GM12878 (cell line): ENCODE data around the gene HTT-AS. TPM values are rescaled to one million over a fixed set of nuclear protein-coding genes. Genes with fewer than 3 reads are reported as not detected.

Source experiments
- ATAC-seq: fragments of 200-7000 bp; cut with Tn5 transposase; 3 replicates; pipeline ENCODE4 v1.9.1; 2020; ENCODE audit warnings: mild to moderate bottlenecking, moderate library complexity
- BruUV-seq: library from RNA; stranded (reverse); fragments of 400-500 nt; replicated peaks from 2 replicates; lab custom pipeline; 2021; lab: Mats Ljungman, UMichigan
- CTCF ChIA-PET: fragments of 300-600 bp; sonication (Branson Sonifier 250); formaldehyde crosslinking; extraction: SDS; loops from one replicate; lab custom pipeline; 2021; ENCODE audit warnings: inconsistent platforms; lab: Yijun Ruan, JAX
- POLR2A ChIA-PET: fragments of 350-600 bp; formaldehyde crosslinking; extraction: SDS; loops from one replicate; lab custom pipeline; 2021; ENCODE audit warnings: inconsistent platforms; lab: Charles Lee
- RAD21 ChIA-PET: fragments of 300-600 bp; sonication (Branson Sonifier 250); formaldehyde crosslinking; loops from one replicate; lab custom pipeline; 2023; ENCODE audit warnings: antibody characterized with exemption; ENCODE audit not compliant: unreplicated experiment; lab: Charles Lee
- SMC1A ChIA-PET: fragments of 300-600 bp; sonication (Branson Sonifier 250); formaldehyde crosslinking; loops from one replicate; lab custom pipeline; 2023; ENCODE audit not compliant: unreplicated experiment, uncharacterized antibody; lab: Charles Lee
- DNase-seq: peaks from one replicate; pipeline ENCODE4 v3.0.0-alpha.2; 2011; ENCODE audit warnings: low read depth, low spot score
- FAIRE-seq: peaks from 3 replicates; lab custom pipeline; 2011; peaks lifted over from hg19 to GRCh38; lab: Jason Lieb, UNC
- H2AFZ ChIP-seq: 2 replicates; pipeline ENCODE4 v1.6.0; 2011; ENCODE audit warnings: low read depth, low read length, control low read depth; ENCODE audit not compliant: control insufficient read depth
- H3K27ac ChIP-seq: 2 replicates; pipeline ENCODE4 v1.5.1; 2011; ENCODE audit warnings: control low read depth; ENCODE audit not compliant: control insufficient read depth, insufficient read depth
- H3K27me3 ChIP-seq, 2 experiments: replicated peaks in 1 of 2; 2 replicates each; pipeline versions ENCODE4 v1.6.0 to v1.6.1; 2011; ENCODE audit warnings: low read length in 1 of 2; ENCODE audit not compliant: control insufficient read depth in 2 of 2, insufficient read depth in 2 of 2
- H3K36me3 ChIP-seq, 2 experiments: 2 replicates each; pipeline ENCODE4 v1.5.1; 2011; ENCODE audit warnings: low read length in 1 of 2; ENCODE audit not compliant: control insufficient read depth in 2 of 2, insufficient read depth in 2 of 2
- H3K4me1 ChIP-seq: 2 replicates; pipeline ENCODE4 v1.6.1; 2011; ENCODE audit warnings: mild to moderate bottlenecking, low read length, moderate library complexity, mixed read lengths; ENCODE audit not compliant: control insufficient read depth, insufficient read depth
- H3K4me2 ChIP-seq: 2 replicates; pipeline ENCODE4 v1.6.0; 2011; ENCODE audit warnings: control low read depth; ENCODE audit not compliant: control insufficient read depth, insufficient read depth
- H3K4me3 ChIP-seq: fragments of 200-600 bp; sonication (generic); 2 replicates; pipeline ENCODE4 v1.5.1; 2016
- H3K79me2 ChIP-seq: 2 replicates; pipeline ENCODE4 v1.6.0; 2011; ENCODE audit warnings: low read length; ENCODE audit not compliant: control insufficient read depth, insufficient read depth
- H3K9ac ChIP-seq: 2 replicates; pipeline ENCODE4 v1.8.0; 2011; ENCODE audit warnings: low read length, control low read depth, mixed read lengths; ENCODE audit not compliant: control insufficient read depth, insufficient read depth
- H3K9me3 ChIP-seq: replicated peaks from 3 replicates; pipeline ENCODE4 v1.5.1; 2011; ENCODE audit warnings: mild to moderate bottlenecking, low read length; ENCODE audit not compliant: control insufficient read depth, insufficient read depth
- H4K20me1 ChIP-seq: 2 replicates; pipeline ENCODE4 v1.6.0; 2011; ENCODE audit not compliant: control insufficient read depth, insufficient read depth
- BACH1 ChIP-seq: fragments of 450-650 bp; IDR thresholded peaks from 2 replicates; pipeline ENCODE4 v1.6.1; 2017; ENCODE audit warnings: mild to moderate bottlenecking, borderline replicate concordance
- BHLHE40 ChIP-seq, 2 experiments: fragments of 450-650 bp in 1 of 2; IDR thresholded peaks; 2 replicates each; pipeline ENCODE4 v1.6.1; 2011 to 2017; ENCODE audit warnings: low read depth in 2 of 2, borderline replicate concordance in 1 of 2, improper control_type of control experiment in 1 of 2, low read length in 1 of 2, mild to moderate bottlenecking in 1 of 2
- HDGF ChIP-seq: fragments of 450-650 bp; IDR thresholded peaks from 2 replicates; pipeline ENCODE4 v1.6.1; 2016; ENCODE audit warnings: antibody characterized with exemption
- PAX8 ChIP-seq: fragments of 450-650 bp; IDR thresholded peaks from 2 replicates; pipeline ENCODE4 v1.6.1; 2017; ENCODE audit warnings: mild to moderate bottlenecking, moderate library complexity
- WGBS: methylation state at CpG from one replicate; pipeline ENCODE4 v1.1.6; 2016; ENCODE audit warnings: low lambda C conversion rate; ENCODE audit not compliant: insufficient replicate concordance, insufficient coverage; ENCODE audit errors: missing lambda C conversion rate; 5-methylcytosine and 5-hydroxymethylcytosine counted together
- in situ Hi-C: fragments of 300-500 bp; cut with MboI; formaldehyde crosslinking; loops from 9 replicates; pipeline ENCODE4 v1.14.3; 2018; ENCODE audit warnings: mixed read lengths
- intact Hi-C: fragments of 100-400 bp; cut with micrococcal nuclease; formaldehyde crosslinking; loops from one replicate; pipeline ENCODE4 v1.14.2; 2022; ENCODE audit not compliant: unreplicated experiment
- polyA plus RNA-seq, 11 experiments: library from polyadenylated mRNA; depleted of rRNA in 4 of 11; unstranded in 6 of 11; stranded (reverse) in 5 of 11; fragments of >200 nt; fragmentation: Nextera tagmentation in 4 of 11; fragmentation: Illumina TruSeq in 1 of 11; extraction: Ambion mirVana in 4 of 11; extraction: Trizol in 1 of 11; gene quantifications; 1 replicate in 1 of 11; 2 replicates in 10 of 11; pipeline versions ENCODE4 v1.2.1 to v1.2.3, GENCODE V29; 2011 to 2016; ENCODE audit warnings: inconsistent platforms in 2 of 11, missing spikeins in 2 of 11, low read depth in 1 of 11
- total RNA-seq, 4 experiments: library from RNA; depleted of rRNA in 3 of 4; stranded (reverse); fragments of >200 nt in 3 of 4; fragmentation: Illumina TruSeq in 1 of 4; extraction: Trizol in 1 of 4; gene quantifications; 2 replicates each; pipeline versions ENCODE4 v1.2.1 to v1.2.3, GENCODE V29; 2013 to 2021
- TF ChIP-seq, protein P1 (sequence below): fragments of 450-650 bp; IDR thresholded peaks from 2 replicates; pipeline ENCODE4 v1.6.1; 2017; ENCODE audit warnings: antibody characterized with exemption, mild to moderate bottlenecking, moderate library complexity
- TF ChIP-seq, protein P2 (sequence below): fragments of 450-650 bp; formaldehyde crosslinking; IDR thresholded peaks from 2 replicates; pipeline ENCODE4 v1.4.0; 2020; ENCODE audit warnings: mild to moderate bottlenecking, moderate library complexity
- TF ChIP-seq, protein P3 (sequence below): fragments of 450-650 bp; IDR thresholded peaks from 2 replicates; pipeline ENCODE4 v1.6.1; 2016; ENCODE audit warnings: mild to moderate bottlenecking

HTT-AS gene
- total and polyA plus RNA-seq, 10 of the 15 experiments (the other 5 are each of a cell fraction or from before 2014, with no cell fraction given): not detected

DNA sequence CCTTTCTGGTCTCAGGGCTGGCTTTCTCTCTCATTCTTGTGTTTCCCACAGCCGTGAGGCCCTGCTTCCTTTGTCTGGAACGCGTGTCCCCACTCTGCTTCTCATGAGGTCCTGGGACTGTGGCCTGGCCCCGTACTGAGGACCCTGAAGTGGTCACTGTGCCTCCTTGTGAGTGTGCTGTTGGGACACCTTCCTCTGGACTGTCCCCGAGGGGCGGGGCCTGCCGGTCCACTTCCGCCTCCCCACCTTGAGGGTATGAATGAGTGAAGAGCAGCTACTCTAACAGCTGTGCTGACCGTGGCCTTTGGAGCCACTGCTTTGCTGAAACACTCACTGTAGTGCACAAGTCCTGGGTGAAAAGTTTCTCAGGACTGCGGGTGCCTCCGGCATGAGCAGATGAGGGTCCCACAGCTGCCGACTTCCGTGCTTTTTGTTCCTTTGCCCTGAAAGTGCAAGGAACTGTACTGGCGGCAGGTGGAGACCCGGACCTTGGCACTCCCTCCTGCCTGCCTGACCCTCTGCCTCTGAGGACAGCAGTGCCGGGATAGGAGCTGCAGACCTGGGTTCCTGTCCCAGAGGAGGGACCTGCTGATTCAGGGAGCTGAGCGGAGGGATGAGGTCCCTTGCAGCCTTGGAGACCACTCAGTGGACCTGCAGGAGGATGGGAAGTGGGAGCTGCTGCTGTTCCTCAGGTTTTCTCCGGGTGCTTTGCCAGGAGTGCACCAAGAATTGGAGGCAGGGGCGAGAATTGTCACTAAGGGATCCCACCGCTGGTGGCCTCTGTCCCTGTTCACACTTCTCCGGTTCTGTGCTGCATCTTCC is 38.0 kb downstream of the HTT-AS start (continued):
- TF ChIP-seq PAX8 (no peak), HDGF (no peak)

DNA sequence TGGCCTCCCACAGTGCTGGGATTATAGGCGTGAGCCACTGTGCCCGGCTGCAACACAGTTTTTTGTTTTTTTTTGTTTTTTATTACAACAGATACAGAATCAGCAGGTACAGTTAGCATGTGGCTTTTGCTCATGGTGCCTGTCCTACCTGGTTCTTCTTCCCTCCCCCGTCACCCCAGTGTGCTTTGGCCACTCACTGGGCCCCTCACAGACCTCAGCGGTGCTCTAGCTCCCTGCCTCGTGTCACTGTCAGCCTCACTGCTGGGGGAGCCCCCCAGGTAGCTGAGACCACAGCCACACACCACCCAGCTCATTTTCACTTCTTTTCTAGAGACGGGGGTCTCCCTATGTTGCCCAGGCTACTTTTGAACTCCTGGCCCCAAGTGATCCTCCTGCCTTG is 38.7 kb downstream of the HTT-AS start:
- no peak overlapping the region for H3K4me3 ChIP-seq
- H3K27ac ChIP-seq: no peak overlapping the region
- H3K79me2 ChIP-seq: no peaks in the 10 kb centered on the region
- no peak for ATAC-seq
- POLR2A ChIA-PET: no interaction called here
- TF ChIP-seq, protein P1, sequence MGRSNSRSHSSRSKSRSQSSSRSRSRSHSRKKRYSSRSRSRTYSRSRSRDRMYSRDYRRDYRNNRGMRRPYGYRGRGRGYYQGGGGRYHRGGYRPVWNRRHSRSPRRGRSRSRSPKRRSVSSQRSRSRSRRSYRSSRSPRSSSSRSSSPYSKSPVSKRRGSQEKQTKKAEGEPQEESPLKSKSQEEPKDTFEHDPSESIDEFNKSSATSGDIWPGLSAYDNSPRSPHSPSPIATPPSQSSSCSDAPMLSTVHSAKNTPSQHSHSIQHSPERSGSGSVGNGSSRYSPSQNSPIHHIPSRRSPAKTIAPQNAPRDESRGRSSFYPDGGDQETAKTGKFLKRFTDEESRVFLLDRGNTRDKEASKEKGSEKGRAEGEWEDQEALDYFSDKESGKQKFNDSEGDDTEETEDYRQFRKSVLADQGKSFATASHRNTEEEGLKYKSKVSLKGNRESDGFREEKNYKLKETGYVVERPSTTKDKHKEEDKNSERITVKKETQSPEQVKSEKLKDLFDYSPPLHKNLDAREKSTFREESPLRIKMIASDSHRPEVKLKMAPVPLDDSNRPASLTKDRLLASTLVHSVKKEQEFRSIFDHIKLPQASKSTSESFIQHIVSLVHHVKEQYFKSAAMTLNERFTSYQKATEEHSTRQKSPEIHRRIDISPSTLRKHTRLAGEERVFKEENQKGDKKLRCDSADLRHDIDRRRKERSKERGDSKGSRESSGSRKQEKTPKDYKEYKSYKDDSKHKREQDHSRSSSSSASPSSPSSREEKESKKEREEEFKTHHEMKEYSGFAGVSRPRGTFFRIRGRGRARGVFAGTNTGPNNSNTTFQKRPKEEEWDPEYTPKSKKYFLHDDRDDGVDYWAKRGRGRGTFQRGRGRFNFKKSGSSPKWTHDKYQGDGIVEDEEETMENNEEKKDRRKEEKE: no peak
- peak in 1 of 2 experiments; percentile 53; a peak in 1 of 4 replicates for TF ChIP-seq BHLHE40 (IDR thresholded peaks at IDR 0.05; ENCODE audit: borderline replicate concordance in 1 of 2, low read depth in 2 of 2, low read length in 1 of 2)
- TF ChIP-seq, protein P2, sequence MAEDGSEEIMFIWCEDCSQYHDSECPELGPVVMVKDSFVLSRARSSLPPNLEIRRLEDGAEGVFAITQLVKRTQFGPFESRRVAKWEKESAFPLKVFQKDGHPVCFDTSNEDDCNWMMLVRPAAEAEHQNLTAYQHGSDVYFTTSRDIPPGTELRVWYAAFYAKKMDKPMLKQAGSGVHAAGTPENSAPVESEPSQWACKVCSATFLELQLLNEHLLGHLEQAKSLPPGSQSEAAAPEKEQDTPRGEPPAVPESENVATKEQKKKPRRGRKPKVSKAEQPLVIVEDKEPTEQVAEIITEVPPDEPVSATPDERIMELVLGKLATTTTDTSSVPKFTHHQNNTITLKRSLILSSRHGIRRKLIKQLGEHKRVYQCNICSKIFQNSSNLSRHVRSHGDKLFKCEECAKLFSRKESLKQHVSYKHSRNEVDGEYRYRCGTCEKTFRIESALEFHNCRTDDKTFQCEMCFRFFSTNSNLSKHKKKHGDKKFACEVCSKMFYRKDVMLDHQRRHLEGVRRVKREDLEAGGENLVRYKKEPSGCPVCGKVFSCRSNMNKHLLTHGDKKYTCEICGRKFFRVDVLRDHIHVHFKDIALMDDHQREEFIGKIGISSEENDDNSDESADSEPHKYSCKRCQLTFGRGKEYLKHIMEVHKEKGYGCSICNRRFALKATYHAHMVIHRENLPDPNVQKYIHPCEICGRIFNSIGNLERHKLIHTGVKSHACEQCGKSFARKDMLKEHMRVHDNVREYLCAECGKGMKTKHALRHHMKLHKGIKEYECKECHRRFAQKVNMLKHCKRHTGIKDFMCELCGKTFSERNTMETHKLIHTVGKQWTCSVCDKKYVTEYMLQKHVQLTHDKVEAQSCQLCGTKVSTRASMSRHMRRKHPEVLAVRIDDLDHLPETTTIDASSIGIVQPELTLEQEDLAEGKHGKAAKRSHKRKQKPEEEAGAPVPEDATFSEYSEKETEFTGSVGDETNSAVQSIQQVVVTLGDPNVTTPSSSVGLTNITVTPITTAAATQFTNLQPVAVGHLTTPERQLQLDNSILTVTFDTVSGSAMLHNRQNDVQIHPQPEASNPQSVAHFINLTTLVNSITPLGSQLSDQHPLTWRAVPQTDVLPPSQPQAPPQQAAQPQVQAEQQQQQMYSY (CRISPR knock-in tag): no peak
- TF ChIP-seq, protein P3, sequence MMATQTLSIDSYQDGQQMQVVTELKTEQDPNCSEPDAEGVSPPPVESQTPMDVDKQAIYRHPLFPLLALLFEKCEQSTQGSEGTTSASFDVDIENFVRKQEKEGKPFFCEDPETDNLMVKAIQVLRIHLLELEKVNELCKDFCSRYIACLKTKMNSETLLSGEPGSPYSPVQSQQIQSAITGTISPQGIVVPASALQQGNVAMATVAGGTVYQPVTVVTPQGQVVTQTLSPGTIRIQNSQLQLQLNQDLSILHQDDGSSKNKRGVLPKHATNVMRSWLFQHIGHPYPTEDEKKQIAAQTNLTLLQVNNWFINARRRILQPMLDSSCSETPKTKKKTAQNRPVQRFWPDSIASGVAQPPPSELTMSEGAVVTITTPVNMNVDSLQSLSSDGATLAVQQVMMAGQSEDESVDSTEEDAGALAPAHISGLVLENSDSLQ: peak; percentile 47; the same call in 1 of the 2 replicates
- no peak for TF ChIP-seq BACH1
- TF ChIP-seq, all 136 proteins: peak for 2
- Histone ChIP-seq H3K9ac (no peak overlapping the region), H4K20me1 (no peaks in the 10 kb centered on the region; the same call in 1 of the 2 replicates), H2AFZ (no peak overlapping the region), H3K4me2 (no peak overlapping the region), H3K36me3 (no peaks in the 10 kb centered on the region), H3K27me3 (peaks cover 0 to 3% of the 10 kb centered on the region in 2 experiments; a peak in 1 of 4 replicates), H3K4me1 (peaks cover 23% of the 10 kb centered on the region), H3K9me3 (no peaks in the 10 kb centered on the region)
- CTCF ChIA-PET: interaction anchor here (1.4 to 5.8 kb wide), 3 partner anchors 27 to 58 kb away, joined by 3 to 54 read pairs (median 32); no protein-coding TSS in a partner anchor
- DNase-seq (no peak), FAIRE-seq (no peak)
- SMC1A ChIA-PET: interaction anchor here (2.8 to 2.9 kb wide), 2 partner anchors 22 to 58 kb away, joined by 8 to 10 read pairs; no protein-coding TSS in a partner anchor
- RAD21 ChIA-PET: interaction anchor here (1.0 to 4.0 kb wide), 3 partner anchors 14 to 355 kb away, joined by 3 to 22 read pairs (median 4); no protein-coding TSS in a partner anchor
- BruUV-seq: no TSS peak
- in situ Hi-C loops: loop anchor here (10.0 kb wide), 1 partner anchor 61 kb away; no protein-coding TSS in a partner anchor
- intact Hi-C loops: no loop called here
- 22% methylated on average over 6 of the region's 6 CpGs for WGBS
